GM19397 (cell line): ENCODE results near the gene CACNA1A.

Experiments used
- ATAC-seq: cut with Tn5 transposase; IDR thresholded peaks from one replicate; pipeline ENCODE4 v1.9.1; 2021; ENCODE audit warnings: mild to moderate bottlenecking, moderate library complexity; ENCODE audit not compliant: unreplicated experiment

Gene CACNA1A

DNA sequence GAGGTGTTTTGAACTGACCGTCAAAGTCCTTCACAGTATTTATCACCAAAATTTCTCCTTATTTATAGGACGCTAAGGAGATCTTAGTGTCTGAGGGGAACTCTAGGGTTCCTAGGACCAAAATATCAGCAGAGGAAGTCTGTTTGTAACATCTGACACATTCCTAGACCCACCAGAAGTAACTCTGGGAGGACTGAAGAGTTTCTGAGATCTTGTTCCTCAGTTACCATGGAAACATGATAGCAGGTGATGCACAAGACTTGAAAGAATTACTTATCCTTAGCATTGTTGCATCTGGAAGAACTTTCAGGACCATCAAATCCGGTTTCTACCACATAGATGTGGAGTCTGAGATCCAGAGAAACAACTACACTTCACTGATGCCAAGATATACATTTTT, 191.5 kb downstream of the CACNA1A start:
- no peak for ATAC-seq

- no peak for ATAC-seq
Observed at GRCh38 chr19:13313875-13314274, 192.4 kb downstream of the CACNA1A start.

DNA sequence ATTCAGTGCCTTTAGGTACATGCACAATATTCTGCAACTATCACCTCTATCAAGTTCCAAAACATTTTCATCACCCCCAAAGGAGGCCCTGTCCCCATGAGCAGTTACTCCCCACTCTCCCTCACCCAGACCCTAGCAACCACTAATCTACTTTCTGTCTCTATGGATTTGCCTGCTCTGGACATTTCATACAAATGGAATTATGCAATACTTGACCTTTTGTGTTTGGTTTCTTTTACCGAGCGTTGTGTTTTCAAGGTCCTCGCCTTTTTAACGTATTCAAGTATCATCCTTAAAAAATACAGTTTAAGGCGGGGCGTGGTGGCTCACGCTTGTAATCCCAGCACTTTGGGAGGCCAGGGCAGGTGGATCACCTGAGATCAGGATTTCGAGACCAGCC, 196.4 kb downstream of the CACNA1A start:
- ATAC-seq: no peak

DNA sequence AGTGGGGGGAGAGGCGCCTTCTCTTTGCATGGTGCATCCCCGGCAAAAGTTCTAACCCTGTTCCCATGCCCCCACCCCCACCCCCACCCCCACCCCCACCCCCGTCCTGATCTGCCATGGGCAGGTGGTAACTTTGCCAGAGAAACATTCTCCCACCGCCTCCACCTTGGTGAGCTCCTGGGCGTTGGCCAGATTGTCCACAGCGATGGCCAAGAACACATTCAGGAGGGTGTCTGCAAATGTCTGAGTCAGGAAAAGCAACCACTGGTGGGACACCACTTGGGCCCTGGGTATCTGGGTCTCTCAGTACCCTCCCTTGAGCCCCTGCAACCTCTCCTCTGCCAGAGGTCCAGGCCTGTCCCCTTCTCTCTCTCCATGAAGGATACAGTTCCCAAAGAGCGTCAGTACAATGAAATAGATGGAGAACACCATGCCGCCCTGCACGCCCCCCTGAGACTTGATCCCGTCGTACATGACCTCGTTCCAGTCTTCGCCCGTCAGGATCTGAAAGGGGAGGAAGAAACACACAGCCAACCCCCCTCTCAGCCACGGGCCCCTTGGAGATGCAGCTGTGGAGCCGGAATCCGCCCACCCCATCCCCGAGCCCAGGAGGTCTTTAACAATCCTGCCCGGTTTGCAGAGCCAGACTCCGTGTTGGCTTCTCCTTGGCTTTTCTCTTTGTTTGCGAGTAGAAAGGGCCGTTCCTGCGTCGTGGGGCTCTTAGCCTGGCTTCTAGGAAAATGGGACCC, 202.7 kb downstream of the CACNA1A start:
- ATAC-seq: no peak

DNA sequence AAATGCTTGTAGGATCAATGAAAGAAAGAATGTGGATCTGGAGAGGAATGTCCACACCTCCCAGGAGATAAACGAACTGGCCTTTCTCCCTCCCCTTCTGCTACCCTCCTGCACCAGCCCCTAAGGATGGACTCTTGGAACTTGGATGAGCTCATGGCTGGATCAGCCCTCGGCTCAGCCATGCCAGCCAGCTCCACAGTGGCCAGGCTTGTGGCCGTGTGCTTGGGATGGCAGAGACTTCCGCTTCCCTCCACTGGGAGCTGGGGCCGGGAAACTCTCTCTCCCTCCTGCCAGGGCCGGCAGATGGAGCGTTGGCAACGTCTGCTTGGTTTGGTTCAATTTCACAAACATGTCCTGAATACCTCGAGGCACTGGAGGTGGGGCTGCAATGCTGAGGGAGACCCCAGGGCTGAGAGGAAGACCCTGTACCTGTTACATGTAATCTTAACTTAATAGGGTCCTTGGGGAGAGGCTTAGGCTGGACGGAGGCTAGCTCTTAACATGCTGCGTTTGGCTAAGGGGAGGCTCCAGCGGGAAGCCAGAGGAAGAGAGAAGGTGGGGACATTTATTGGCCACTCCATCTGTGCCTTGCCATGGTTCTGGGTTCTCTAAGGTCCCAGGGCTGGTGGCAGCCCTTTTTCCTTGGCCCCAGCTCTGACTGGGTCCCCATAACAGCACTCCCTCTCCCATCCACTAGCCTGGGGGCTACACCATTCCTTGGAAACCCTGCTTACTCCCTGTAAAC, 203.6 kb downstream of the CACNA1A start:
- ATAC-seq: no peak

DNA sequence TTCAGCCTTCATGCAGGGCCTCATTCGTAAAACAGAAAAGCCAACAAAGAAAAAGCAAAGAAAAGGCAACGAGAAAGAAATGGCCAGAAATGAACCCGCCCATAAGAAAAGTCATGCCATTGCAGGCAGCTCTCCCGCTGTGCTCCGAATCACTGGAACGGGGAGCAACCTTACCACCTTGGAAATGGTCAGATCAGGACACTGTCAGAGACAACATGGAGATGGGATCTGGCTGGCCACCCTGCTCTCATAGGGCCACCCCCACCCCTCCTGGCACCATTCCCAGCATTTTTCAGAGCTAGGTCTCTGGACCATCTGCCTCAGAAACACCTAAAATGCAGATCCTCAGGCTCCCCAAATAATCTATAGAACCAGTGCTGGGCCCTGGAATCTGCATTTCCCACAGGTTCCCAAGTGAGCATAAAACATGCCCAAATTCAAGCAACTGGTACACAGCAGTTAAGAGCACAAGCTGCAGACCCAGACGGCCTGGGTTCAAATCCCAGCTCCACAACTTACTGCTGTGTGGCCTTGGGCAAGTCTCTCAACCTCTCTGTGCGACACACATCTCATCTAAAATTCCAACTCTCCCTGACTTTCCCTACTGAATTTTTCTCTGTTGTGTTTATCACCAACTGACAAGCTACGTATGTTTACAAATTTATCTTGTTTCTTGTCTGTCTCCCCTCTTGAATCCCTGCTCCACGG, 204.5 kb downstream of the CACNA1A start:
- no peak for ATAC-seq

GRCh38 chr19:13300421-13301030, 205.8 kb downstream of the CACNA1A start:
- ATAC-seq: no peak

GRCh38 chr19:13299838-13300237, 206.4 kb downstream of the CACNA1A start:
- no peak for ATAC-seq

GRCh38 chr19:13298565-13299481, 207.5 kb downstream of the CACNA1A start:
- no peak for ATAC-seq

DNA sequence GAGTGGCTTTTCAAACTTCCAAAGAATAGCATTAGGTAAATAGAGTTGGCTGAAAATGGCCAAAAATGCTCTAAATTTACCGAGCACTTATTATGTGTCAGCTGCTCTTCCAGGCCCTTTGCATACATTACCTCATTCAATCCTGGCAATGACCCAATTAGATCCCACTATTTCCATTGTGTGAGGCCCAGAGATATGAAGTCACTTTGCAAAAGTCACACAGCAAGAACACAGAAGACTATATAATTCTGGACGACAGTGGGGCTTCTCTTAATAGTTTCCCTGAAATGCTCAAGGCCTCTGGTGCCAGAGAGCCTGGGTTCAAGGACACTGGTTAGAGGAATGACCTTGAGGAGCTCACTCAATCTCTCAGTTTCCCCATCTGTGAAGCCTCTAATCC, 209.3 kb downstream of the CACNA1A start:
- ATAC-seq: no peak

- ATAC-seq: no peak
Observed at GRCh38 chr19:13294812-13295567, 211.3 kb downstream of the CACNA1A start.

DNA sequence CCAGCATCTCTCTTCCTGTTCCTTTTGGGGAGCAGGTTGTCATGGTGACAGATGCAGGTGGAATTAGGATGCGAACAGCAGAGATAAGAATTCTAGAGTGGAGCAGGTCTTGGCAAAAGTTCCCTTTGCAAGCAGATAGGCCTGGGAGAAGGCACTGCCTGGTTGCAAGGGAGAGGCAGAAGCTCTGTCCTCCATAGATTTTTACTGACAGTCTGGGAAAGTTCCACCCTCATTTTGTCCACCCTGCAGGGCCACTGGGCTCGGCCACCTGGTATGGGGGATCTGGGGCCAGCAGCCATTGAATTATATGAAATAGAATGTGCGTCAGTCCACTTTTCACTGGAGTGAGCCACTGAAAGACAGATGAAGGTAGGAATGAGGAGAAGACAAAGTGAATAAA, 214.4 kb downstream of the CACNA1A start:
- no peak for ATAC-seq

DNA sequence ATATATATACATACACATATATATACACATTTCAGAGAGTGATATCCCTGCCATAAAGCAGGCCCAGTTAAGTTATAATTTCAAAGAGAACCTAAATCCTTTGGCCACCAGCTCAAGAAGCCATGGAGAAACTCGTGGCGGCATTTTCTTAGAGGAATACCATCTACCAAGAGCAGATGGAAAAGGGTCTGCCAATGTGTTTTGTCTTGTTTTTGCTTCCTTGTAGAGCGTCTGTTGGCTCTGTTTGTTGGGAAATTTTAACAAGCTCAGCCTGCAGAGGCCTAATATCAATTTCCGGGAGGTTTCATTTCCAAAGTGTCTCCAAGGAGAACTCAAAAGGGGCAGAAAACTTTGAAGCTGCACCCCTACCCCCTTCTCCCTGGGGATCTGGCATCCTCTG, 215.5 kb downstream of the CACNA1A start:
- ATAC-seq: no peak

- ATAC-seq: no peak
Observed at GRCh38 chr19:13289295-13289694, 217.0 kb downstream of the CACNA1A start.

DNA sequence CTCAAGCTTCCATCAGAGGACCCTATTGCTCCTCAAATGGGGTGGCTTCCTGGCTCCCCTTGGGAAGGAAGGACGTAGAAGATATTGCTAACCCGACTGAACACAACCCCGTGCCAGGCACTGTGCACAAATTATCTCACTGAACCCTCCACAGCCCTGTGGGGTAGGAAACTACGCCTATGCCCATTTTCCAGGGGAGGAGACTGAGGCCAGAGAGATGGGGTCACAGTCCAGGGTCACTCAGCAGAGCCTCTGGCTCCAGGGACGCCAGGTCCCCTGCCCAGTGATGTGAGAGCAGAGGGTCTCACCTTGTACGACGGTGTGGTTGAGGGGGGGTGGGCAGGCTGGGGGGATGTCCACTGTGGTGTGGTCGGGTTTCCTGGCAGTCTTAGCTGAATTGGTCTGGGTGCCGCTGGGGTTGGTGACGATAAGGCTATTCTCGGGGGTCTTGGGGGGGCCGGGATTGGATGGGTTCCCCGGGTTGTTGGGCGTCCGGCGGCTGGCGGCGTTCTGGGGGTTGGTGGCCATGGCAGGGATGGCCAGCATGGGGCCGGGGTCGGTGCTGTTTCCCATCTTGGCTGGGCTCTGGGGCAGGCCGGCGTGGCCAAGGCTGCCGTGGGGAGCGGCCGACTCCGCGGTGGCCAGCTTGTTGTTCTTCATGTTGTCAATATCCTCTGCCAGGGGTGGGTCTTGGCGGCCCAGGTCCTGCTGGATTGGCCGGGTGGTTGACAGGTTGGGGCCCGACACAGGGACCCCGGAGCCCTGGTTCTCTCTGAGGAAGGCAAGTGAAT, 219.9 kb downstream of the CACNA1A start:
- ATAC-seq: no peak

GRCh38 chr19:13284929-13285928, 221.1 kb downstream of the CACNA1A start:
- ATAC-seq: no peak

- ATAC-seq: no peak
Observed at GRCh38 chr19:13283871-13284270, 222.4 kb downstream of the CACNA1A start.
